Midbrain (tissue), 1 donor: Measurements from ENCODE around the gene RAB39A.
"Not testable (repeated sequence)": the region's sequence is repeated elsewhere in the genome, so short reads cannot be mapped to it uniquely, and the experiment has no call there.

Source experiments
- DNase-seq: peaks from one replicate; lab custom pipeline; 2025; lab: John Stamatoyannopoulos, UW

RAB39A gene, protein sequence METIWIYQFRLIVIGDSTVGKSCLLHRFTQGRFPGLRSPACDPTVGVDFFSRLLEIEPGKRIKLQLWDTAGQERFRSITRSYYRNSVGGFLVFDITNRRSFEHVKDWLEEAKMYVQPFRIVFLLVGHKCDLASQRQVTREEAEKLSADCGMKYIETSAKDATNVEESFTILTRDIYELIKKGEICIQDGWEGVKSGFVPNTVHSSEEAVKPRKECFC

DNA sequence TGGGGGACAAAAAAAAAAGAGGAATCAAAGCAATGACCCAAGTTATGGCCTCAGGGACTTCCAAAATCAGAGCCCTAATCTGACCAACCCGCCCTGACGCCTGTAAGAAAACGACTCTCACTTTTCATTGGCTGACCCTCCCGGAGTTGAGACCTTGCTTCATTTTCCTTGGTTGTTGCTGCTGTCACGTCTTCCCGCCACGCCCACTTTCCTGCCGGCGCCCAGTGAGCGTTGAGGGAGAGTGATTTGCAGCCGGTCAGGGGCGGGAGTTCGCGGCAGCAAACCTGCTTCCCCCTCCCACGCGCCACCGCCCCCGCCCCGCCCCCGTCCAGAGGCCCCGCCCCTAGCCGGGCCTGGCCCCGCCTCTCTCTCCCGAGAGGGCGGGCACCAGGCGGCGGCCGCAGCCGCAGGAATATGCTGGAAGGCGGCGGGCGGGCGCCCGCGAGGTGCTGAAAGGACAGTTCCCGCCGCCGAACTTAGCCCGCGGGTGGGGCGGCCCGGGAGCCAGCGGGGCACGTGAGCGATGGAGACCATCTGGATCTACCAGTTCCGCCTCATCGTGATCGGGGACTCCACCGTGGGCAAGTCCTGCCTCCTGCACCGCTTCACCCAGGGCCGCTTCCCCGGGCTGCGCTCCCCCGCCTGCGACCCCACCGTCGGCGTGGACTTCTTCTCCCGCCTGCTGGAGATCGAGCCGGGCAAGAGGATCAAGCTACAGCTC, at the start of gene RAB39A:
Gene RAB39A, plus strand, starts transcription at position 403 of the 721 bp plus-strand sequence. Its CDS starts 121 bp downstream, at position 524.
- DNase-seq: peak; percentile 91

DNA sequence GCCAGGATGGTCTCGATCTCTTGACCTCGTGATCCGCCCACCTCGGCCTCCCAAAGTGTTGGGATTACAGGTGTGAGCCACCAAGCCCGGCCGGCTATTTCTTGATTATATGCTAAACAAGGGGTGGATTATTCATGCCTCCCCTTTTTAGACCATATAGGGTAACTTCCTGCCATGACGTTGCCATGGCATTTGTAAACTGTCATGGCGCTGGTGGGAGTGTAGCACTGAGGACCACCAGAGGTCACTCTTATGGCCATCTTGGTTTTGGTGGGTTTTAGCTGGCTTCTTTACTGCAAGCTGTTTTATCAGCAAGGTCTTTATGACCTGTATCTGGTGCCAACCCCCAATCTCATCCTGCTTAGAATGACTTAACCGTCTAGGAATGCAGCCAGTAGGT, 46.8 kb upstream of the RAB39A start:
- not testable (repeated sequence) for DNase-seq

DNA sequence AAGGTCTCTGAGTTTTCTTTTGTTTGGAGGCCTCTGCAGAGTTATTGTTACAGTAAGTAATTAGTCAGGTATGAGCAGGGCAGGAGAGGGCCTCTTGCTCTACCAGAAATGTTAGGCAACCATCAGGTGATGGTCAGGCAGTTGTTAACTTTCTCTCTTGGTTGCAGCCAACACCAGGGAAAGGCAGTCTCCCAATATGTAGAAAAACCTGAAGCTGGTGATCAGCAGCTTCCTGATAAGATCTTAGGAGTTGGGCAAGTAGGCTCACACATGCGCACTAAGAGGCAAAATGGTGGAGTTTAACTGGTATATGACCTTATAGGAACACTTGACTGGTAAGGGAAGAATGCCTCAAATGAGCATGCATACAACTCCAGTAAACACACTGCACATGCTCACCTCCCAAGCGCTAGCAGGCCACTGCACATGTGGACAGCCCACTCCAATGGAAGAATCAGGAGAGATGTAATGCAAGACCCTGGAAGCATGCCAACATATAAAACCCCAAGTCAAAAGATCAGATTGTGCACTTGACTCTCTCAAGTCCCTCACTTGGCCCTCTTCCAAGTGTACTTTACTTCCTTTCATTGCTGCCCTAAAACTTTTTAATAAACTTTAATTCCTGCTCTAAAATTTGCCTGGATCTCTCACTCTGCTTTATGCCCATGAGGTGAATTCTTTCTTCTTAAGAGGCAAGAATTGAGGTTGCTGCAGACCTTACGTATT, 46.0 kb upstream of the RAB39A start:
- no peak for DNase-seq

DNA sequence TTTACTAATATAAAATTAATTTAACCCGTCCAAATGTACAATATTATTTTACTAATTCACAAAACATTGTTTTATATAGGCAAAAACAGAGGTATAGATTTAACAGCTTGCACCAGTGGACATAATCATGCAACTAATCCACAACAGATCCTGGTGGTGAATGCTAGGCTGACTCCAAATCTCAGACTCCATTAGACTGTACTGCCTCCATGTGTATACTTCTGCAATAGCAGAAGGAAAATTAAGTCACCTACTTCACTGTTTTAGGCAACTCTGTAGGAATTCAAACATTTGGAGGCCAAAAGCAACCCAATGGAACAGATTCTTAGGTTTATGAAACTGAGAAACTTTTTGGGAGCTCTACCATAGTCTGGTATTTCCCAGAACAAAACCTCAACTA, 30.0 kb upstream of the RAB39A start:
- no peak for DNase-seq

DNA sequence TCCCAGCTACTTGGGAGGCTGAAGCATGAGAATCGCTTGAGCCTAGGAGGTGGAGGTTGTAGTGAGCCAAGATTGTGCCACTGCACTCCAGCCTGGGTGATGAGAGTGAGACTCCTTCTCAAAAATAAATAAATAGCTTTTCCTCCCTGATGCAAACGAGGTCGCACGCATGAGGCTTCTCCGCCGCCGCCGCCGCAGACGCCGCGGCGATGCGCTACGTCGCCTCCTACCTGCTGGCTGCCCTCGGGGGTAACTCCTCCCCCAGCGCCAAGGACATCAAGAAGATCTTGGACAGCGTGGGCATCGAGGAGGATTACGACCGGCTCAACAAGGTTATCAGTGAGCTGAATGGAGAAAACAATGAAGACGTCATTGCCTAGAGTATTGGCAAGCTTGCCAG, 20.0 kb upstream of the RAB39A start:
- DNase-seq: no peak

DNA sequence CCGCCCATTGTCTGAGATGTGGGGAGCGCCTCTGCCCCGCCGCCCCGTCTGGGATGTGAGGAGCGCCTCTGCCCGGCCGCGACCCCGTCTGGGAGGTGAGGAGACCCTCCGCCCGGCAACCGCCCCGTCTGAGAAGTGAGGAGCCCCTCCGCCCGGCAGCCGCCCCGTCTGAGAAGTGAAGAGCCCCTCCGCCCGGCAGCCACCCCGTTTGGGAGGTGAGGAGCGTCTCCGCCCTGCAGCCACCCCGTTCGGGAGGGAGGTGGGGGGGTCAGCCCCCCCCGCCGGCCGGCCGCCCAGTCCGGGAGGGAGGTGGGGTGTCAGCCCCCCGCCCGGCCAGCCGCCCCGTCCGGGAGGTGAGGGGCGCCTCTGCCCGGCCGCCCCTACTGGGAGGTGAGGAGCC, 15.8 kb upstream of the RAB39A start:
- not testable (repeated sequence) for DNase-seq

DNA sequence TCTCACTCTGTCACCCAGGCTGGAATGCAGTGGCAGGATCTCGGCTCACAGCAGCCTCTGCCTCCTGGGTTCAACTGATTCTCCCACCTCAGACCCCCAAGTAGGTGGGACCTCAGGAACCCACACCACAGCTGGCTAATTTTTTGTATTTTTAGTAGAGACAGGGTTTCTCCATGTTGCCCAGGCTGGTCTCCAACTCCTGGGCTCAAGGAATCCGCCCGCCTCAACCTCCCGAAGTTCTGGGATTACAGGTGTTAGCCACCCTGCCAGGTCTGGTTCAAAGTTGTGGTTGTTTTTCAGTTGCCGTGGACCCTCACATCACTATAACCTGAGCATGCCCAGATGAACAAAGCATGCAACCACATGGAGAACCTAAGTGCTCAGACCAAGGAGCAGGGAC, 13.0 kb upstream of the RAB39A start:
- DNase-seq: no peak

DNA sequence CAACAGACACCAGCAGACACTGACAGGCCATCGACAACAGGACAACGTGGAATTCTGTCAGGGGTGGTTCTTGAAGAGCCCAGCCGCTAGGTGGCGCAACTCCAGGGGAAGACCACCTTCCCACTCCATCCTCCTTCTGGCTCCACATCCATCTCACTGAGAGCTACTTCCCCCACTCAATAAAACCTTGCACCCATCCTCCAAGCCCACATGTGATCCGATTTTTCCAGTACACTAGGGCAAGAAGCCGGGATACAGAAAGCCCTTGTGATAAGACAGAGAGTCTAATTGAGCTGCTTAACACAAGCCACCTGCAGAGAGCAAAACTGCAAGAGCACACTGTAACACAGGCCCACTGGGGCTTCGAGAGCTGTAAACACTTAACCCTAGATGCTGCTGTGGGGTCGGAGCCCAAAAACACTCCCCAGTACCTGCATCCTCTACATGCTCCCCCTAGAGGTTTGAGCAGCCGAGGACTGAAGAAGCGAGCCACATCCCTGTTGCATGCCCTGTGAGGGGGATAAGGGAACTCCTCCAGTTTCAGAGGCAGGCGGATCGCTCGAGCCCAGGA, 11.5 kb upstream of the RAB39A start:
- no peak for DNase-seq

DNA sequence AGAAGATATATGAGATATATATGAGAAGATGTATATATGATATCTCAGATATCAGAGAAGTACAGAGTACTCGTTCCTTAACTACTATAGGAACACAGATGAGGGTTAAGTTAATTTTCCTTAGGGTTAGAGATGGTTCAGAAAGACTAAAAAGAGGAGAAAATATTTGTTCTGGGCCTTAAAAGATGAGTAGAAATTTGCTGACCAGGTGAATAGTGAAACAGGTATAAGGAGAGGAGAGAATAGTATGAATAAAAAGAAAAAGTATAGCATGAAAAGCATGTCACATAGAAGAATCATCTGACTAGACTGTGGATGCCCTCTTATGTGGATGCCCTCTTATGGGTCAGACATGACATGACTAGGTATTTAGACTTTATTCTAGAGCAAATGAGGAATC, 6.3 kb upstream of the RAB39A start:
- DNase-seq: no peak

DNA sequence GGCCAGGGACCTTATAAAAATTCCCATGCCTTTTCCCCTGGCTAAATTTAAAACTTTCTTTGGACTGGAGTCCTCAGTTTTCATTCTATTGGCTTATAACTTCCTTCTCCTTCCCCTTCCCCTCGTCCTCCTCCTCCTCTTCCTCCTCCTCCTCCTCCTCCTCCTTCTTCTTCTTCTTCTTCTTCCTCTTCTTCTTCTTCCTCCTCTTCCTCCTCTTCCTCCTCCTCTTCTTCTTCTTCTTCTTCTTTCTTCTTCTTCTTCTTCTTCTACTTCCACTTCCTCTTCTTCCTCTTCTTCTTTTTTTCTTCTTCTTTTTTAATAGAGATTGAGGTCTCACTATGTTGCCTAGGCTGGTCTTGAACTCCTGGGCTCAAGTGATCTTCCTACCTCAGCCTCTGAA, 4.7 kb upstream of the RAB39A start:
- DNase-seq: not testable (repeated sequence)

DNA sequence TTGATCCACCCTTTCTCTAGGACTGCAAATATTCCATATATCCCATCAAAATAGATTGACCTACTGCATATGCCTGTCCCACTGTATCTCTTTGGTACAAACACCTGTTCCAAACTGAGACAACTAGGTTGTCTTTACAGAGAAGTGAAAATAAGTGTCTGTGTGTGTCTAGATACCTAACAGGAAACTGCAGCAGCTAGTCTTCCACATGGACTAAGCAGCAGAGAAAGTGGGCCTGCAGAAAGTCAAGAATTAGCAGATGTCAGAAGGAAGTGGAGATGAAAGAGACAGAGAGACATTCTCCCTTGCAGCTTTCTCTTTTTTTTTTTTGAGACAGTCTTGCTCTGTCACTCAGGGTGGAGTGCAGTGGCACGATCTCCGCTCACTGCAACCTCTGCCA, 3.9 kb upstream of the RAB39A start:
- no peak for DNase-seq

DNA sequence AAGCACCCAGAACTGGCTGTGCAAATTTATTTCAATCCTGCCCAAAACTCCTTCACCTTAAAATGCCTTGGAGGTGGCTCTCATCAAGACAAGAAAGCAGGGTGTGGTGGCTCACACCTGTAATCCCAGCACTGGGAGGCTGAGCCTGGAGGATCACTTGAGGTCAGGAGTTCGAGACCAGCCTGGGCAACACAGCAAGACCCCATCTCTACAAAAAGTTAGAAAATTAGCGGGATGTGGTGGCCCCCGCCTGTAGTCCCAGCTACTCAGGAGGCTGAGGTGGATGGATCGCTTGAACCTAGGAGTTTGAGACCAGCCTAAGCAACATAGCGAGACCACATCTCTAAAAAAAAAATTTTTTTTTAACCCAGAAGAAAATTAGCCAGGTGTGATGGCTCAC, 689 bp upstream of the RAB39A start:
- DNase-seq: no peak

DNA sequence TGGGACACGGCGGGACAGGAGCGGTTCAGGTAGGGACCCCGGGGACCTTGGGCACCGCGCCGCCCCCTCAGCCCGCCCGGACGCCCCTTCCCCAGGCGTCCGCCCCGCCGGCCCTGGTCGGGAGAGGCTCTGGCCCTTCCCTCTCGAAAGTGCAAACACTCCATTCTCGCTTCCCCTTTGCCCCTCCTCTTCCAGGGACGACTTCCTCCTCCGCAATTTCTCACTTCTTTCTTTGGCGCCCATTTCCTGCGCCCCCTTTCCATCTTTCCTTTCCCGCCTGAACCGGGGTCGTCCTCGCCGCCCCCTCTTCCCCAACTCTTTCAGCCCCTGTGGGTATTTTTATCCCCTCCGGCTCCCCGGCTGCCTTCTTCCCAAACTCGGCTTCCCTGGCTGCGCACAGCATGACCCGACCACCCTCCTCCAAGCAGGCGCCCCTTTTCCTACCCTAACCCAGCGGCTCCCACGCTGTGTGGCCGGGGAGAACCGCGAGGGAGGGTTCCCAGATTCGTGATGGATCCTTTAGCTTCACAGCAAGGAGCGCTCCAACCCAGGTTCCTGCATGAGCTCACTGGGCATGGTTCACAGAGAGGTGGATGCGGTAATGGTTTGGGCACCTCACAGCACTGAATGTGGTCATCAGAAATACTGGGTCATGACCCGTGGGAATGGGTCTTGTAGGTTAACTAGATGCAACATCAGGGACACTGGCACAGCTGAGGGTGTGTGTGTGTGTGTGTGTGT, 689 bp downstream of the RAB39A start:
- peak; percentile 6 for DNase-seq

DNA sequence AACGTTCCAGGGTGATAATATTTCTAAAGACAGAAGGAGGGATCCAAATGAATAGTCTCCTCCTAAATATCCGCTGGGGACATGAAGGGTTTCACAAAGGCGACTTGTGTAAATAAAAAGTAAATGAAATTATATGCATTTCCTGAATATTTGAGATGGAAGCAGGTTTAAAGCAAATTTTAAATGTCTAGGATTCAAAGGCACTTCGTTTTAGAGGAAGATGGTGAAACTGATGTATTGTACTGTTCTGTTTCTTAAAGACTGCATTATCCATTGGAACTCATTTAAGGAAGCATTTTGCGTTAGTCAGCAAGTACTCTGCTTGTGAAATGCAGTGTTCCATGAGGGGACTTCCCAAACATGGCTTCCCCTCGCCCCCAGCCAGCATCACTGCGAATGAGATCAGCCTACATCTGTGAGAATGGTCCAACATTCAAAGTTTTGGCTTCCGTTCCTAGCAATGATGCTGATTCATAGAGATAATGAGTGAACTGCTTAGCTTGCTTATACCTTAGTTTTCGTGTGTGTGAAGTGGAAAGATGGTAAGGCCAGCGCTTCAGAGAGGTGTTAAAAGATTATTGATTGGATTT, 1.5 kb downstream of the RAB39A start:
- DNase-seq: no peak

DNA sequence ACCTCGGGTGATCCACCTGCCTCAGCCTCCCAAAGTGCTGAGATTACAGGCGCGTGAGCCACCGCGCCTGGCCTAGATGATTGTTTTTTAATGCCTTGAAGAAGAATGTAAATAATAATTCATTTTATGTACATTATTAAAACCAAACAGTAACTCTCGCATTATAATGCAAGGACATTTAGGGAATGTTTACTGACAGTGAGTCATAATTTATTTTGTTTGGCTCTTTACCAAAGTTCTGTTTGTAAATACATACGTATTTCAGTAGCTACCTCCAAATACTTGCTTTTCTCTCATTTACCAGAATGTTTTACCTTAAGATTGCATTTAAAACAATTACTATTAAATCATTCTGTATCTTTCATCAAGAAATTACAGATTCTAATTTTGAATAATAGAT, 3.0 kb downstream of the RAB39A start:
- DNase-seq: no peak

DNA sequence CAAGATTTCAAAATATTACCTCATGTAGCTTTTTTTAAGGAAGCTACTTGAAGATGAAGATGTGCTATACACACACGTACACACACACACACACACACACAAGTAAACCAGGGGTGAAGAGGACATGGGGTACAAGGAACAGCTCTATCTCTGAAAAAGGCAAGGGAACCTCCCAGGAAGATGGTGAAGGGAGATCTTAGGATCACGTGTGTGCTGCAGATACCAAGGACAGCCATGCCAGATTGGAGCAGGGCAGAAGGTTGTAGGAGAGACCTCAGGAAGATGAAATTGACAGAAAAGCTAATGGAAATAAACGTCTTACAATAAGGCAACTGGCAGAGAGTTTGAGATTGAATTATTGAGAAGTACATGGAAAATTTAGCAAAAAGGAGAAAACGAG, 19.7 kb downstream of the RAB39A start:
- no peak for DNase-seq

DNA sequence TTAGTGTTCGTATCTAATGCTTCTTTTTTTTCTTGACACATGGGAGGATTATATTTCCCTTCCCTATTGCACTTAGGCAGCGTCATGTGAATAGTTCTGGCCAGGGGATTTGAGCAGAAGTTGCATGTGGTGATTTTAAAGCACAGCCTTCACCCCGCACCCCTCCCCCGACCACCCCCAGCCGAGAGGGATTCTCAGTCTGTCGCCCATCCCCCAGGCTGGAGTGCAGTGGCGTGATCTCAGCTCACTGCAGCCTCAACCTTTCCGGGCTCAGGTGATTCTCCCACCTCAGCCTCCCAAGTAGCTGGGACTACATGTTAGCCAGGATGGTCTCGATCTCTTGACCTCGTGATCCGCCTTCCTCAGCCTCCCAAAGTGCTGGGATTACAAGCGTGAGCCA, 20.1 kb downstream of the RAB39A start:
- DNase-seq: not testable (repeated sequence)

DNA sequence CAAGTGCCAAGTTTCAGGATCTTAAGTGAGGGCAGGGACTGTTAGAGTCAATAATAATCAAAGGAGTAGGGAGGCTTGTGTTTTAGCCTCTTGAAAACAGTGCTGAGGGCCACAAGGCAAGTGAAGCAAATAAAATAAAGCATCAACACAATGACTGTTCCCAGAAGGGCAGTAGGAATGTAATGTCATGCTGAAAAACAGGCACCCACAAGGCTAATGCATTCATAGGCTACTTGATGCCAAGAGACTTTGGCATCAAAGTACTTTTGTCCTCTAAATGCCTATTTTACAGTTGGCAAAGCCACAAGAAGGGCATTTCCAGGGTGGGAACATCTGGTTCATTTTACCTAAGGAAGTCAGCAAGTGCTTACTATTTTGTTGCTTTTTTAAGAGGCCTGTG, 22.9 kb downstream of the RAB39A start:
- no peak for DNase-seq

DNA sequence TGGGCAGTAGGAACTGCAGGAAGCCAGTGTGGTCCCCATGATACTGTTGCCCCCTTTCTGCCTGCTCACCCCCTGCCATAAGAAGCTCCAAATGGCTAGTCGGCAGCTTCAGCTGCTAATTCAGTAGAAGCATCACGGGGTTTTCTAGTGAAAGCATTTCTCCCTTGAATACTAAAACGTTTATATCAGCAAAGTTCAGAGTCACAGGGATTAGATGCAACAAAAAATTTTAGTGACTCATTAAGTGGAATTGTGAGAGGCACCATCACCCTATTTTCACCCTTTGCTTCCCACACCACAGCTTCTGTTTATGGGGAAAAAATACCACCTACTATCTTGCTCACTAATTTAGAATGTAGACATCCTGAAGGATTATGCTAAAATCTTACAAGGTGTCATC, 25.2 kb downstream of the RAB39A start:
- no peak for DNase-seq

DNA sequence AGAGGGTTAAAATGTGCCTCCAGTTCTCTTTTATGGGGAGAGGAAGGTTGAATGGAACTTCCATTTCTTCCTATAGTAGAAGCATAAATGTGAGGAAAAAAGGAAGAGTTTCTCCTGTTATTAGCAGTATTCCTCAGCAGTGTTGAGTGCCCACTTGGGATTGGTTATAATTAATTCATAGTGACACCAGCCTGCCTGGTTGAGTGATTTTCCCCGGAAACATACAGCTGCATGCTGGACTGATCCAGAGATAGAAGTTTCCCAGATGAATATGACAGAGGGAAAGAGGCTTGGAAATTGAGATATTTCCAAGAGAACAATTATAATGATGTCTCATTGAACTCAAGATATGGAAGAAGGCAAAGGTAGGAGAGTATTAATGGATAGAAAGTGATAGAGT, 28.3 kb downstream of the RAB39A start:
- no peak for DNase-seq

DNA sequence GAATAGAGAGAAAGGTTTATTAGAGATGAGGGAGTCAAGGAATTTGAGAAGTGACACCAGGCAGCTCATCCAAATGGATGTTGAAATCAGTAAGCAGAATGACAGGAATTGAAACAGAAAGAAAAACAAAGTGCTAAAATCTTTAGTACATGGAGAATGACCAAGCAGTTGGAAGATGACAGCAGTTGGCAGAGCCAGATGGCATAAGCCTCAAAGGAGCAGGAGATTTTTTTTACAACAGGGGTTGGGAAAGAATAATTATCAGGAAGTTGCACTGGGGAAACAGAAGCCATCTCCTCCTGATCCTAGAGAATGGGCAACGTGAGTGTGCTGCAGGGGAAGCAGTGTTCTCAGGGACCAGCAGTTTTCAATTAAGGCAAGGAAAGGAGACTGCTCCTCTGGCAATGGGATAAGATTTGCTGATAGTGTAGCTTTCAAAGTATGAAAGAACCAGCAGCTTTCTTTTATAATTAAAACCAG, 28.9 kb downstream of the RAB39A start:
- peak; percentile 23 for DNase-seq

DNA sequence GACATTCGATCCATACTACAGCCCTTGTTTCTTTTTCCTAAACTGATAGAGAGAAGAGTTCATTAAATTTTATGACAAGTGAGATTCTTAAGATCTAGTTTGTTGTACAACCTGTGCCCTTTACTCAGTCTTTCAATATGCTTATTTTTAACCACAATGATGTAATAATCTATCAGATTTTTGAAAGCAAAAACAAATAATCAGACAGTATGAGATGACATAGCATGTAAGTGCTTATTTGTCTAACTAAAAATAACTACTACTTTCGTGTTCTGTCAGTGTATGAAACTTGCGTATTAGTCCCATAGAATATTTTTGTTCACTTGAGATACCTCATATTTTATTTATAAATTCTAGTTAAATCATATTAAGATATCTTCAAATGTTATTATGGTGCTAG, 33.2 kb downstream of the RAB39A start:
- no peak for DNase-seq
